GM18951 (cell line): ENCODE results near the gene SPATA46.
"Not testable (repeated sequence)": the region's sequence is repeated elsewhere in the genome, so short reads cannot be mapped to it uniquely, and the experiment has no call there.

ENCODE experiments used
- POLR2A ChIP-seq: IDR thresholded peaks from 4 replicates; pipeline ENCODE4 v1.6.1; 2011; ENCODE audit warnings: mild to moderate bottlenecking; ENCODE audit not compliant: insufficient read length, insufficient read depth; ENCODE audit errors: extremely low read depth
- in situ Hi-C: fragments of 300-500 bp; cut with MboI; formaldehyde crosslinking; loops from one replicate; pipeline ENCODE4 v1.12.0; 2022; ENCODE audit warnings: low sequenced_read_pairs, mixed read lengths, inconsistent platforms; ENCODE audit not compliant: unreplicated experiment

Gene SPATA46

GRCh38 chr1:162376691-162377090 lies at the start of gene SPATA46:
SPATA46 (minus strand) TSS chr1:162376854; CDS start chr1:162376790, 64 bp downstream.
- TF ChIP-seq POLR2A = no peak
- in situ Hi-C loops = no loop called here

GRCh38 chr1:162422662-162423375 lies 46.2 kb upstream of the SPATA46 start:
- TF ChIP-seq POLR2A = no peak
- in situ Hi-C loops = no loop called here

GRCh38 chr1:162421258-162422164 lies 44.9 kb upstream of the SPATA46 start:
- in situ Hi-C loops = no loop called here
- no peak for TF ChIP-seq POLR2A

GRCh38 chr1:162420120-162420519 lies 43.5 kb upstream of the SPATA46 start:
- in situ Hi-C loops = no loop called here
- TF ChIP-seq POLR2A = no peak

- in situ Hi-C loops = not testable (repeated sequence)
Measured at GRCh38 chr1:162419450-162419931, 42.8 kb upstream of the SPATA46 start.

- in situ Hi-C loops = not testable (repeated sequence)
Measured at GRCh38 chr1:162418584-162418983, 41.9 kb upstream of the SPATA46 start.

GRCh38 chr1:162417650-162418049 lies 41.0 kb upstream of the SPATA46 start:
- in situ Hi-C loops = no loop called here
- no peak for TF ChIP-seq POLR2A

- TF ChIP-seq POLR2A = no peak
- in situ Hi-C loops = no loop called here
Measured at GRCh38 chr1:162416909-162417308, 40.3 kb upstream of the SPATA46 start.

- no peak for TF ChIP-seq POLR2A
- in situ Hi-C loops = no loop called here
Measured at GRCh38 chr1:162416215-162416614, 39.6 kb upstream of the SPATA46 start.

- in situ Hi-C loops = no loop called here
- TF ChIP-seq POLR2A = no peak
Measured at GRCh38 chr1:162412002-162412401, 35.3 kb upstream of the SPATA46 start, which contains the start of gene SH2D1B. SH2D1B (minus strand) TSS chr1:162412136; CDS start chr1:162412016, 120 bp downstream.

- no peak for TF ChIP-seq POLR2A
- in situ Hi-C loops = no loop called here
Measured at GRCh38 chr1:162407539-162407938, 30.9 kb upstream of the SPATA46 start.

GRCh38 chr1:162406811-162407210 lies 30.2 kb upstream of the SPATA46 start:
- in situ Hi-C loops = no loop called here
- no peak for TF ChIP-seq POLR2A

- in situ Hi-C loops = no loop called here
- TF ChIP-seq POLR2A = no peak
Measured at GRCh38 chr1:162405800-162406199, 29.1 kb upstream of the SPATA46 start.
